ENCODE results near the gene TMEM39B.
"Not testable (repeated sequence)": the region's sequence is repeated elsewhere in the genome, so short reads cannot be mapped to it uniquely, and the experiment has no call there.

The TMEM39B gene

GRCh38 chr1:32113436-32113835, 40.7 kb downstream of the TMEM39B start:
- not testable (repeated sequence) for DNase-seq

- DNase-seq = no peak
Observed at GRCh38 chr1:32114420-32114819, 41.7 kb downstream of the TMEM39B start.

- no peak for DNase-seq
Observed at GRCh38 chr1:32115496-32115895, 42.8 kb downstream of the TMEM39B start.

GRCh38 chr1:32116531-32116930, 43.8 kb downstream of the TMEM39B start:
- DNase-seq = no peak

- no peak for DNase-seq
Observed at GRCh38 chr1:32122151-32122550, 49.4 kb downstream of the TMEM39B start.

- DNase-seq = not testable (repeated sequence)
Observed at GRCh38 chr1:32123361-32123760, 50.6 kb downstream of the TMEM39B start.

- no peak for DNase-seq
Observed at GRCh38 chr1:32125313-32125712, 52.6 kb downstream of the TMEM39B start.

GRCh38 chr1:32126770-32127169, 54.0 kb downstream of the TMEM39B start:
- DNase-seq = no peak

- no peak for DNase-seq
Observed at GRCh38 chr1:32127409-32128198, 54.9 kb downstream of the TMEM39B start.

GRCh38 chr1:32128479-32128878, 55.7 kb downstream of the TMEM39B start:
- DNase-seq = no peak

GRCh38 chr1:32128964-32129363, 56.2 kb downstream of the TMEM39B start:
- DNase-seq = no peak

GRCh38 chr1:32133950-32134280, 61.2 kb downstream of the TMEM39B start:
- not testable (repeated sequence) for DNase-seq

GRCh38 chr1:32137111-32137510, 64.4 kb downstream of the TMEM39B start:
- DNase-seq = no peak

GRCh38 chr1:32138965-32139364, 66.2 kb downstream of the TMEM39B start:
- DNase-seq = no peak

- no peak for DNase-seq
Observed at GRCh38 chr1:32142446-32143301, 69.9 kb downstream of the TMEM39B start.

- not testable (repeated sequence) for DNase-seq
Observed at GRCh38 chr1:32143302-32143695, 70.6 kb downstream of the TMEM39B start.

GRCh38 chr1:32144033-32144432, 71.3 kb downstream of the TMEM39B start:
- no peak for DNase-seq

GRCh38 chr1:32147799-32148198, 75.1 kb downstream of the TMEM39B start:
- not testable (repeated sequence) for DNase-seq

GRCh38 chr1:32150847-32151246, 78.1 kb downstream of the TMEM39B start:
- DNase-seq = no peak

- no peak for DNase-seq
Observed at GRCh38 chr1:32151319-32151787, 78.6 kb downstream of the TMEM39B start.
